ENCODE results near the gene EXD2. TPM values are rescaled to one million over a fixed set of nuclear protein-coding genes. Genes with fewer than 3 reads are reported as not detected.

The EXD2 gene
- total and polyA plus RNA-seq, 8 donors, result 3.4 to 25.4 (median 9.4) TPM

DNA sequence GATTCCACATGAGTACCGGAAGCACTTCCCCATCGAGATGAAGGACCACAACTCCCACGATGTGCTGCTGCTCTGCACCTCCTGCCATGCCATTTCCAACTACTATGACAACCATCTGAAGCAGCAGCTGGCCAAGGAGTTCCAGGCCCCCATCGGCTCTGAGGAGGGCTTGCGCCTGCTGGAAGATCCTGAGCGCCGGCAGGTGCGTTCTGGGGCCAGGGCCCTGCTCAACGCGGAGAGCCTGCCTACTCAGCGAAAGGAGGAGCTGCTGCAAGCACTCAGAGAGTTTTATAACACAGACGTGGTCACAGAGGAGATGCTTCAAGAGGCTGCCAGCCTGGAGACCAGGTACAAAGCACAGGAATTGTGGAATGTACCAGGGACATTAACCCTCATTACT is 46.3 kb downstream of the EXD2 start:
- H3K36me3 ChIP-seq, result peaks cover 40 to 93% (median 80%) of the 10 kb centered on the region in 4 donors
- H3K27me3 ChIP-seq, result no peaks in the 10 kb centered on the region
- no peak overlapping the region for H3K4me3 ChIP-seq
- no peak for DNase-seq
- intact Hi-C loops (cut with DNase I; ENCODE audit: low total_unique reads), result no loop called here
- peaks cover 0 to 6% (median 2%) of the 10 kb centered on the region in 4 donors for H3K4me1 ChIP-seq
- TF ChIP-seq POLR2A (IDR thresholded peaks at IDR 0.05) (no peak), EP300 (IDR thresholded peaks at IDR 0.05) (no peak), POLR2AphosphoS5 (IDR thresholded peaks at IDR 0.05) (no peak)
- TF ChIP-seq, protein P1, sequence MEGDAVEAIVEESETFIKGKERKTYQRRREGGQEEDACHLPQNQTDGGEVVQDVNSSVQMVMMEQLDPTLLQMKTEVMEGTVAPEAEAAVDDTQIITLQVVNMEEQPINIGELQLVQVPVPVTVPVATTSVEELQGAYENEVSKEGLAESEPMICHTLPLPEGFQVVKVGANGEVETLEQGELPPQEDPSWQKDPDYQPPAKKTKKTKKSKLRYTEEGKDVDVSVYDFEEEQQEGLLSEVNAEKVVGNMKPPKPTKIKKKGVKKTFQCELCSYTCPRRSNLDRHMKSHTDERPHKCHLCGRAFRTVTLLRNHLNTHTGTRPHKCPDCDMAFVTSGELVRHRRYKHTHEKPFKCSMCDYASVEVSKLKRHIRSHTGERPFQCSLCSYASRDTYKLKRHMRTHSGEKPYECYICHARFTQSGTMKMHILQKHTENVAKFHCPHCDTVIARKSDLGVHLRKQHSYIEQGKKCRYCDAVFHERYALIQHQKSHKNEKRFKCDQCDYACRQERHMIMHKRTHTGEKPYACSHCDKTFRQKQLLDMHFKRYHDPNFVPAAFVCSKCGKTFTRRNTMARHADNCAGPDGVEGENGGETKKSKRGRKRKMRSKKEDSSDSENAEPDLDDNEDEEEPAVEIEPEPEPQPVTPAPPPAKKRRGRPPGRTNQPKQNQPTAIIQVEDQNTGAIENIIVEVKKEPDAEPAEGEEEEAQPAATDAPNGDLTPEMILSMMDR (IDR thresholded peaks at IDR 0.05), result no peak
- H3K27ac ChIP-seq, result no peak overlapping the region
- H3K9me3 ChIP-seq, result no peaks in the 10 kb centered on the region
- 83 to 93% (median 93%) methylated on average over 8 to 12 of the region's 12 CpGs for WGBS, 5 donors

DNA sequence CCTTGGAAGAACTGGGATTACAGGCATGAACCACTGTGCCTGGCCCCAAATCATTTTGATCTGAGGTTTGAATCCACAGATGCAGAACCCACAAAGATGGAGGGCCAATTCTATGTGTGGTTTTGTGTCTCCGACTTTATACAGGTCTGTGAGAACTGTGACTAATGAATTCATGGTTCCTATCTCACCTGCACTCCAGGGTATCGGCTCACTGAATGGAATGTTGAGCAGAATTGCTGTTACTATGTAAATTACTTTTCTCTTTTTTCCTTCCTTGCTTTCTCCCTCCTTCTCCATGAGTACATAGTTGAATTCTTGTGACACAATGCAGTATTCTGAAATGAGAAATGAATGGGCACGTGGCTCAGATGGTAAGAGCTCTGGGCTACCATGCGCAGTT is 47.6 kb downstream of the EXD2 start:
- whole genome bisulfite sequencing, 5 donors, result 80 to 90% (median 86%) methylated on average over 4 of the region's 4 CpGs
- no peak for DNase-seq
- Histone ChIP-seq H3K27ac (no peak overlapping the region), H3K9me3 (no peaks in the 10 kb centered on the region), H3K4me1 (peaks cover 0 to 13% (median 4%) of the 10 kb centered on the region in 4 donors), H3K4me3 (no peak overlapping the region), H3K27me3 (no peaks in the 10 kb centered on the region), H3K36me3 (peaks cover 40 to 82% (median 77%) of the 10 kb centered on the region in 4 donors)
- TF ChIP-seq EP300 (IDR thresholded peaks at IDR 0.05), result no peak
- TF ChIP-seq POLR2A (IDR thresholded peaks at IDR 0.05), result no peak
- no peak for TF ChIP-seq POLR2AphosphoS5 (IDR thresholded peaks at IDR 0.05)
- TF ChIP-seq, protein P1 (IDR thresholded peaks at IDR 0.05), result no peak
- intact Hi-C loops (cut with DNase I; ENCODE audit: low total_unique reads), result no loop called here

DNA sequence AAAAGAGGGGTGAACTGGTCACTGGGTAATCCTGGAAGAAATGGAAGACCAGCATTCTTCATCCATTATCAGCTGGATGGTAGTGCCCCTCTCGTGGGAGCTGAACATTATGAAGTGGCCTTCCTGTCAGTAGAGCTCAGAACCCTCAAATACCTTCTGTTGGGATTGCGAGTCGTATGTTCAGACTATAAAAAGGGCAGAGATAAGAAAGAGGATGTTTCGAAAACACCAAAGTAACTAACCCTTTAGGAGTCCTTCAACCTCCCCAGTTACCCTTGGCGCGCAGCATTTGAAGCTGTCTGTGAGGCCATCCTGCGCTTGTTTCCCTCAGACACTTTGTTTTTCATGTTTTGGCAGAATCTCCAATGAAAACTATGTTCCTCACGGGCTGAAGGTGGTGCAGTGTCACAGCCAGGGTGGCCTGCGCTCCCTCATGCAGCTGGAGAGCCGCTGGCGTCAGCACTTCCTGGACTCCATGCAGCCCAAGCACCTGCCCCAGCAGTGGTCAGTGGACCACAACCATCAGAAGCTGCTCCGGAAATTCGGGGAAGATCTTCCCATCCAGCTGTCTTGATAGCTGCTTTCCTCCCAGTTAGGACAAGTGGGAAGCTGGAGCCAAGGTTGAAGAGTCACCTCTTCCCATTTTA is 49.4 kb downstream of the EXD2 start:
- Histone ChIP-seq H3K27ac (no peak overlapping the region), H3K4me1 (peaks cover 0 to 13% (median 4%) of the 10 kb centered on the region in 4 donors), H3K9me3 (no peaks in the 10 kb centered on the region), H3K27me3 (no peaks in the 10 kb centered on the region), H3K36me3 (peaks cover 40 to 66% (median 62%) of the 10 kb centered on the region in 4 donors), H3K4me3 (no peak overlapping the region)
- no peak for DNase-seq
- intact Hi-C loops (cut with DNase I; ENCODE audit: low total_unique reads), result loop anchor here (5.0 kb wide), 1 partner anchor 222 kb away; no protein-coding TSS in a partner anchor
- WGBS, 5 donors, result 76 to 86% (median 83%) methylated on average over 13 of the region's 13 CpGs
- TF ChIP-seq EP300 (IDR thresholded peaks at IDR 0.05) (no peak), POLR2AphosphoS5 (IDR thresholded peaks at IDR 0.05) (no peak), POLR2A (IDR thresholded peaks at IDR 0.05) (no peak)
- TF ChIP-seq, protein P1 (IDR thresholded peaks at IDR 0.05), result no peak

DNA sequence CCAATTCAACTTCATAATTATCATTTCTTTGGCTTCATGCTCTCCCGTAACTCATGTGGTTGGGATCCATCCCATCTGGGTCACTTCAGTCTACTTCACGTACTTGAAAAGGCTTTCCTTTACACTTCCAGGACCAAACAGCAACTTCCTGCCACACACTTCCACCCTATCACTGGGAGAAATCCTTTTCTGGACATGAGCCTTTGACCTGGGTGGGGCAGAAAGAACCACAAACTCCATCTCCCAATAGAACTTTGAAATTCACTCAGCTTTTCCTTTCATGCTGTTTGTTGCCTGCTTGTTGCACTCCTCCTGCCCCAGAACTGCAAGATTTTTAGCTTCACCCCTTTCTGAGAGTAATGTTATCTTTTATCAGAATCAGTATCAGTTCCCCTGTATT is 50.3 kb downstream of the EXD2 start:
- TF ChIP-seq POLR2A (IDR thresholded peaks at IDR 0.05), result no peak
- no peak for TF ChIP-seq POLR2AphosphoS5 (IDR thresholded peaks at IDR 0.05)
- TF ChIP-seq, protein P1 (IDR thresholded peaks at IDR 0.05), result no peak
- TF ChIP-seq EP300 (IDR thresholded peaks at IDR 0.05), result no peak
- no peak for DNase-seq
- Histone ChIP-seq H3K9me3 (no peaks in the 10 kb centered on the region), H3K4me1 (peaks cover 0 to 13% (median 4%) of the 10 kb centered on the region in 4 donors), H3K27me3 (no peaks in the 10 kb centered on the region), H3K4me3 (no peak overlapping the region), H3K27ac (no peak overlapping the region), H3K36me3 (peaks cover 35 to 57% (median 53%) of the 10 kb centered on the region in 4 donors)
- intact Hi-C loops (cut with DNase I; ENCODE audit: low total_unique reads), result loop anchor here (5.0 kb wide), 1 partner anchor 221 kb away; no protein-coding TSS in a partner anchor
- 56 to 73% (median 59%) methylated on average over 2 of the region's 2 CpGs for WGBS, 5 donors

Measured in stomach (tissue), 9 donors.